Psoas muscle (tissue), 8 donors: Measurements from ENCODE around the gene CCDC191. TPM values are rescaled to one million over a fixed set of nuclear protein-coding genes. Genes with fewer than 3 reads are reported as not detected.

ENCODE experiments used
- ATAC-seq, 4 donors: fragments of 200-7000 bp; cut with Tn5 transposase; one replicate each; pipeline ENCODE4 v1.9.1; 2020; ENCODE audit warnings: moderate library complexity in 3 of 4, mild to moderate bottlenecking in 2 of 4
- DNase-seq, 2 donors: peaks; one replicate each; pipeline ENCODE4 v3.0.0-alpha.2; 2020
- H3K27ac ChIP-seq: fragments of 200-600 bp; one replicate; pipeline ENCODE4 v1.8.0; 2022
- H3K27me3 ChIP-seq, 3 donors: fragments of 200-600 bp in 1 of 3; one replicate each; pipeline versions ENCODE4 v1.6.1 to v1.8.0; 2013 to 2022; ENCODE audit warnings: low read length in 2 of 3, mild to moderate bottlenecking in 2 of 3, moderate library complexity in 1 of 3; ENCODE audit not compliant: insufficient read depth in 3 of 3
- H3K36me3 ChIP-seq, 2 donors: fragments of 200-600 bp in 1 of 2; one replicate each; pipeline versions ENCODE4 v1.6.1 to v1.8.0; 2013 to 2022; ENCODE audit warnings: low read depth in 1 of 2, mild to moderate bottlenecking in 1 of 2, moderate library complexity in 1 of 2; ENCODE audit not compliant: insufficient read depth in 1 of 2
- H3K4me1 ChIP-seq: fragments of 200-600 bp; one replicate; pipeline ENCODE4 v1.8.0; 2022
- H3K4me3 ChIP-seq: fragments of 200-600 bp; one replicate; pipeline ENCODE4 v1.8.0; 2022; ENCODE audit warnings: mild to moderate bottlenecking
- H3K9me3 ChIP-seq: fragments of 200-600 bp; one replicate; pipeline ENCODE4 v1.8.0; 2022
- WGBS, 3 donors: extraction: QIAGEN DNeasy Blood & Tissue Kit; methylation state at CpG; one replicate each; pipeline versions ENCODE4 v1.1.6 to v1.1.7; 2013; 5-methylcytosine and 5-hydroxymethylcytosine counted together
- intact Hi-C, 2 donors: fragments of 100-400 bp; cut with DNase I; formaldehyde crosslinking; loops; one replicate each; pipeline versions ENCODE4 v1.11.0 to v1.14.2; 2022
- polyA plus RNA-seq, 3 donors: library from polyadenylated mRNA; stranded (reverse); fragments of 200-250 nt; gene quantifications; one replicate each; pipeline ENCODE4 v1.2.3, GENCODE V29; 2013
- total RNA-seq, 4 donors: library from RNA; stranded (reverse); fragmentation: NEBNext Ultra II Directional in 2 of 4; extraction: Animal tissue kit (Norgen Biotek cat#: 25700) in 2 of 4; gene quantifications; one replicate each; pipeline versions ENCODE4 v1.2.1 to v1.2.4, GENCODE V29; 2021 to 2023
- TF ChIP-seq, protein P1 (sequence below): fragments of 200-600 bp; IDR thresholded peaks from one replicate; pipeline ENCODE4 v1.8.0; 2022; ENCODE audit warnings: antibody characterized with exemption
- donor health status: healthy with polysubstance abuse.
- donor health status: DM: no; HTN: no; CAD: no; lungs with moderate emphysema.
- donor health status: Bipolar disorder and iron deficiency.
- donor health status: healthy.
- donor health status: DM: yes; HTN: yes; CAD: no.
- donor health status: DM: no; HTN: no; CAD: no.
- donor health status: DM: no; HTN: no; CAD: no.
- donor health status: DM: yes; HTN: yes; CAD: no.

The CCDC191 gene
- total and polyA plus RNA-seq, 7 donors = 0.34 to 1.2 (median 0.65) TPM

DNA sequence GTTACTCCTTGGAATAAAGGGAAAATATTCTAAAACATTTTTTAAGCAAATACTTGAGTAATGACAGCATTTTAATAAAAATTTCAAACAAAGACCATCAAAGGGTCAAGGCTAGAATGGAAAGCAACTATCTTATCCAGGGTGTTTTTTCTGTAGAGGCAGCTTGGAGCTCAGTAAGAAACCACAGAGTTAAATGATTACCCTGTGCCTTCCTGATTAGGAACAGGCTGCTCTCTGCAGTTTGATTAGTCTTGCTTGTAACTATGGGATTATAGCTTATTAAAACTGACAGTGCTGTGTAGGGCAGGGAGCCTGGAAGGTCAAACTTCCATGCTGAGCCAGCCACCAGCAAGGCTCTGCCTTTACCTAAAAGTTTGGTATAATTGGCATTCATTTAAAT is 33.3 kb upstream of the CCDC191 start:
- no peak for DNase-seq
- Histone ChIP-seq H3K27me3 (no peaks in the 10 kb centered on the region), H3K36me3 (peaks cover 9 to 33% of the 10 kb centered on the region in 2 donors), H3K9me3 (no peaks in the 10 kb centered on the region), H3K4me3 (no peak overlapping the region), H3K27ac (no peak overlapping the region), H3K4me1 (no peaks in the 10 kb centered on the region)
- intact Hi-C loops = no loop called here
- TF ChIP-seq, protein P1, sequence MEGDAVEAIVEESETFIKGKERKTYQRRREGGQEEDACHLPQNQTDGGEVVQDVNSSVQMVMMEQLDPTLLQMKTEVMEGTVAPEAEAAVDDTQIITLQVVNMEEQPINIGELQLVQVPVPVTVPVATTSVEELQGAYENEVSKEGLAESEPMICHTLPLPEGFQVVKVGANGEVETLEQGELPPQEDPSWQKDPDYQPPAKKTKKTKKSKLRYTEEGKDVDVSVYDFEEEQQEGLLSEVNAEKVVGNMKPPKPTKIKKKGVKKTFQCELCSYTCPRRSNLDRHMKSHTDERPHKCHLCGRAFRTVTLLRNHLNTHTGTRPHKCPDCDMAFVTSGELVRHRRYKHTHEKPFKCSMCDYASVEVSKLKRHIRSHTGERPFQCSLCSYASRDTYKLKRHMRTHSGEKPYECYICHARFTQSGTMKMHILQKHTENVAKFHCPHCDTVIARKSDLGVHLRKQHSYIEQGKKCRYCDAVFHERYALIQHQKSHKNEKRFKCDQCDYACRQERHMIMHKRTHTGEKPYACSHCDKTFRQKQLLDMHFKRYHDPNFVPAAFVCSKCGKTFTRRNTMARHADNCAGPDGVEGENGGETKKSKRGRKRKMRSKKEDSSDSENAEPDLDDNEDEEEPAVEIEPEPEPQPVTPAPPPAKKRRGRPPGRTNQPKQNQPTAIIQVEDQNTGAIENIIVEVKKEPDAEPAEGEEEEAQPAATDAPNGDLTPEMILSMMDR = no peak
- ATAC-seq = no peak

DNA sequence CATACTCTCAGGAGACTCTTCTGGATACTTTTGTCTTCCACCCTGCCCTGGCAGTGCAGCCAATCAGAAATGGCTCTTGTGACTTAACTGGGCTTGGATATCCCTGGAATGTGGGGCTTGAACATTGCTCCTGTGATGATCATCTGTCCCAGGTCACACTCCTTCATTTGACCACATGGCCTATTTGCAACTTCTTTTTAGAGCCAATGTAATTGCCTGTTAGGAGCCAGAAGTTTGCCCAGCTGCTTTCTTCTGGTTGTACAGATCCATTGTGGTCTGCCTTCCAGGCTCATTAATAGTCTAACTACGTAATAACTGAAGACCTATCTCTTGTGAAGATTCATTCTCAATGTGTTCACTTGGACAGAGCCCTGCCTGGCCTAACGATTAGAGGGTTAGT is 30.0 kb upstream of the CCDC191 start:
- Histone ChIP-seq H3K4me1 (no peaks in the 10 kb centered on the region), H3K4me3 (no peak overlapping the region), H3K9me3 (no peaks in the 10 kb centered on the region), H3K27ac (no peak overlapping the region), H3K27me3 (no peaks in the 10 kb centered on the region), H3K36me3 (peaks cover 12 to 63% of the 10 kb centered on the region in 2 donors)
- TF ChIP-seq, protein P1 = no peak
- ATAC-seq (no peak), DNase-seq (no peak)
- intact Hi-C loops = no loop called here
- 90 to 94% (median 91%) methylated on average over 2 of the region's 2 CpGs for WGBS, 3 donors

DNA sequence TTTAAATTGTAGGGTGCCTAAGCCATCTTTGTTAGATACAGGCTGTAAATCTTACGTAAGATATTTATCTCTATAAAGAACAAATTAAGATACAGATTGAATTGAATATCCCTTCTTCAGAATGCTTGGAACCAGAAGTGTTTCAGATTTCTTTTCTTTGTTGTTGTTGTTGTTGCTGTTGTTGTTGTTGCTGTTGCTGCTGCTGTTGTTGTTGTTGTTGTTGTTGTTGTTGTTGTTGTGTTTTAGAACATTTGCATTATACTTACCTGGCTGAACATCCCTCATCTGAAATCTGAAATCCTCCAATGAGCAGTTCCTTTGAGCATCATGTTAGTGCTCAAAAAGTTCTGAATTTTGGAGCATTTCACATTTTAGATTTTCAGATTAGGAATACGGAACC is 26.8 kb upstream of the CCDC191 start:
- ATAC-seq (no peak), DNase-seq (no peak)
- no peak overlapping the region for H3K27ac ChIP-seq
- intact Hi-C loops = no loop called here
- 96 to 99% (median 98%) methylated on average over 2 of the region's 2 CpGs for WGBS, 3 donors
- no peaks in the 10 kb centered on the region for H3K9me3 ChIP-seq
- H3K4me3 ChIP-seq = no peak overlapping the region
- no peaks in the 10 kb centered on the region for H3K27me3 ChIP-seq
- H3K36me3 ChIP-seq = peaks cover 14 to 95% of the 10 kb centered on the region in 2 donors
- no peaks in the 10 kb centered on the region for H3K4me1 ChIP-seq
- TF ChIP-seq, protein P1 = no peak

DNA sequence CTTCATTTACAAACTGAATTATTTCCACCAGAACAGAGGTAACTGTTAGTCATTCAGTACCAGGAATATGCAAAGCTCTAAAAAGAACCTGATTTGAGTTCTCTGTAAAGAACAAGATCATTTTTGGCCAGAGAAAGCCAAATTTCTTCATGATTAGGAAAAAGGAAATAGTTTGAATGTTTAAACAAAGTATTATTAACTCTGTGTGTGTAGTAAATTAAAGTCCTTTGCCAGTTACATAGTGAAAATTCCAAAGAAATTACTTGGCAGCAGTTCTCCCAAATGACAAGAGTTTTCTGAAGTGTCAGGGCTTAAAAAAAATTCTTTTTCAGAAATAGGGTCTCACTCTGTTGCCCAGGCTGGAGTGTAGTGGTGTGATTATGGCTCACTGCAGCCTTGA is 24.7 kb upstream of the CCDC191 start:
- ATAC-seq (no peak), DNase-seq (no peak)
- Histone ChIP-seq H3K27me3 (no peaks in the 10 kb centered on the region), H3K9me3 (no peaks in the 10 kb centered on the region), H3K36me3 (peaks cover 14 to 96% of the 10 kb centered on the region in 2 donors), H3K4me1 (no peaks in the 10 kb centered on the region), H3K27ac (no peak overlapping the region), H3K4me3 (no peak overlapping the region)
- TF ChIP-seq, protein P1 = no peak
- intact Hi-C loops = no loop called here

DNA sequence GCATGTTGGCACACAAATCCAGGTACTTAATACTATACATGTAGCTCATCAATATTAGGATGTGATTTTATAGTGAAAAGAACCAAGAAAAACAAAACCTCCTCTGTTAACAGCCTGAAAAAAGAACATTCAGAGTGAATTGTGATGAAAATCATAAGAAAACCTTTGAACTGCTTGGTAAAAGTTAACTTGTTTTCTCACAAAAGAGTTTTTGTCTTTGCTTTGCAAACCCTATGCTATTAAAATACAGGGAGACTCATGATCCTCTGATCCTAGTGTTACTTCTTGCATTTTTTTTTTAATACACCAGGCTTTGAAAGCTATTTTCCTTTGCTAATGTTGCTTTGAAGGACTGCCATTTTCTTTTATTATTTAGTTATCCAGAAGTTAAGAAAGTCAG is 23.9 kb upstream of the CCDC191 start:
- DNase-seq (no peak), ATAC-seq (no peak)
- intact Hi-C loops = no loop called here
- Histone ChIP-seq H3K36me3 (peaks cover 9 to 96% of the 10 kb centered on the region in 2 donors), H3K27ac (no peak overlapping the region), H3K4me3 (no peak overlapping the region), H3K4me1 (no peaks in the 10 kb centered on the region), H3K27me3 (no peaks in the 10 kb centered on the region), H3K9me3 (no peaks in the 10 kb centered on the region)
- TF ChIP-seq, protein P1 = no peak
